NK-92 treated with Interleukin-12 subunit alpha and Interleukin-12 subunit beta, amount 100 ng/mL, for 24 hours (cell line): Measurements from ENCODE around the gene MRC1.

Source experiments
- DNase-seq: peaks from one replicate; lab custom pipeline; 2025; lab: John Stamatoyannopoulos, UW

The MRC1 gene

DNA sequence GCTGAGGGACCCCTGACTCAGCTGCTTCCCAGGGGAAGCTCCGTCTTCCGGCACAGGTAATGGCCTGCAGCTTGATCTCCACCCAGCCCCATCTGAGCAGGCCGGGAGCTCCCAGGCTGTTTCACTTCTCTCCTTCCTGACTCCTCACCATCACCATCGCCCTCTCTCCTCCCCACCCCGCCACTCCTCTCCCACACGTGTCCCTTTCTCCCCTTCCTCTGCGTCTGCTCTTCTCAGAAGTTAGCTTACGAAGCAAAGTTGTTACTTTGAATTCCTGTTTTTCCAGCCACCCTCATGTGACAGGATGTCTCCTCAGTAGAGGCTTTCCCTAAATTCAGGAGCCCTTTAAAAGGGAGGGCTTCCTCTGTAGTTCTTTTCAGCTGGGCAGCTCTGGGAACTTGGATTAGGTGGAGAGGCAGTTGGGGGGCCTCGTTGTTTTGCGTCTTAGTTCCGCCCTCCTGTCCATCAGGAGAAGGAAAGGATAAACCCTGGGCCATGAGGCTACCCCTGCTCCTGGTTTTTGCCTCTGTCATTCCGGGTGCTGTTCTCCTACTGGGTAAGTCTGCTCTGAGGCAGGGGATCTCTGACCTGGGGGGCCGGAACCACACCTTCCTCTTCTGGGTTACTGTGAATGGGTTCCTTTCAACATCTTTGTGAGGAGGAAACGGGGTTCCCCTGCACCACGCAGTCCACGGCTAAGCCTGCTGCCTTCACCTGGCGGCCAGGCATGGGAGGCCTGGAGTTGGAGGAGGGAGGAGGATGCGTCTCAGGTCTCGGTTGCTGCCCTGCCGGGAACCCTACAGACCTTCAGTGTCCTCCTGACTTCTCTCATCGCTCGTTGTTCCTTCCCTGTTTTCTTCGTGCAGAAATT is at the start of gene MRC1:
TSS of gene MRC1 (plus strand) at position 378 of the 871 bp plus-strand sequence. CDS start at position 496, 118 bp downstream.
- no peak for DNase-seq

DNA sequence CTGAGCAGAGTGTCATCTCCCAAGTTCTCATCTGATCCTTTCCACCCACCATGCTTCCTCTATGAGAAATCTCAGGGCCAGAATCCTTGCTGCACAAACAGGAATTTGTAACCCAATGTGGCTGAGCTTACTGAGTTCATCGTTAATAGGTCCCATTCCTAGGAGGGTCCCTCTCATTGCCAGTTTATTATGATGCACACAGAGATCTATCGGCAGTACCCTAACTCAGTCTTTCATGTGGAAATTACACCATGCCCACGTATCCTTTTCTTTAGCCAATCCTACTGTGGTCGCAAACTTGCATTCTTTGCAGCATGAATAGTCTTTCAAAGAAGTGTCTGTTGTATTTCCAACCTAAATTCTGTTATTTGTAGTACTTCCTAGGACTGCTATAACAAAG is 45.0 kb upstream of the MRC1 start:
- no peak for DNase-seq

DNA sequence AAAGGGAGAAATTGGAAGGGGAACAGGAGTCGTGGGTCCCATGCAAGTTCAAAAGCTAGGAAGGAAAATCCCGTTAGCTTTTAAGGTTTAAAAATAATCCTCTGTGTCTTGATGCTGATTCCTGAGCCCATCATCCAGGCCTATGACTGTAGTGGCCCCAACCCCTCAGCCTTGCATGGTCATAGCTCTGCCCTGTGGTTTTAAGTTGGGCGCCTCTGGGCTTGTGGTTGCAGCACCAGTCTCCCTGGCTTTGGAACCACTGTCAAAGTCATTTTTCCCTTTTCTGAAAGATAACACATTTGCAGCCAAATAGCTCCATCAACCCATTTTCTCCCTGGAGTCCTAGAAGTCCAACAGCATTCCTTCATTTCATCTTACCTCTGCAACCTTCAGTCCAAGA is 43.5 kb upstream of the MRC1 start:
- DNase-seq = no peak

DNA sequence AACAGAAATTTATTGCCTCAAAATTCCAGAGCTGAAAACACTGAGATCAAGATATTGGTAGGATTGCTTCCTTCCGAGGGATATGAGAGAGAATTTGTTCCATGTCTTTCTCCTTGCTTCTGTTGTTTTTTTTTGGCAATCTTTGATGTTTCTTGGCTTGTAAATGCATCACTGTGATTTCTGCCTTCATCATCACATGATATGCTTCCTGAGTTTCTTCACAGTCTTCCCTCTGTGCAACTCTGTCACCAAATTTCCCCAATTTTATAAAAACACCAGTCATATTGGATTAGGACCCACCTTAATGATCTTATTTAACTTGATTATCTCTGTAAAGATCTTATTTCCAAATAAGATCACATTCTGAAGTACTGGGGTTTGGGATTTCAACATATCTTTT is 42.4 kb upstream of the MRC1 start:
- DNase-seq = no peak

DNA sequence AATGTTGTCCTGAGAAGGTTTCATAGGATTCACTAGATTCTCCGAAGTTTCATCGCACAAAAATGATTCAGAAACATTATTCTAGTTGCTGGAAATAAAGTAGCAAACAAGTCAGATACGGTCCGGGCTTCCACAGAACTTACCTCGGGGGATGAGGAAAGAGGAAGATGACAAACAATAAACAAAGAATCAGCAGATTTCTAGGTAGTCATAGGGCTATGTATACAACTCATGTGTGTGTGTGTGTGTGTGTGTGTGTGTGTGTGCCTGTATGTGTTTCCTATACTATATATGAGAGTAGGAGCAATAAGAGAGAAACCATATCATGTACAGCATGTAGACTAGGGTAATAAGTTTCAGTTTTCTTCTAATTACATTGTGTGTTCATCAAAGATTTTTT is 40.7 kb upstream of the MRC1 start:
- no peak for DNase-seq

DNA sequence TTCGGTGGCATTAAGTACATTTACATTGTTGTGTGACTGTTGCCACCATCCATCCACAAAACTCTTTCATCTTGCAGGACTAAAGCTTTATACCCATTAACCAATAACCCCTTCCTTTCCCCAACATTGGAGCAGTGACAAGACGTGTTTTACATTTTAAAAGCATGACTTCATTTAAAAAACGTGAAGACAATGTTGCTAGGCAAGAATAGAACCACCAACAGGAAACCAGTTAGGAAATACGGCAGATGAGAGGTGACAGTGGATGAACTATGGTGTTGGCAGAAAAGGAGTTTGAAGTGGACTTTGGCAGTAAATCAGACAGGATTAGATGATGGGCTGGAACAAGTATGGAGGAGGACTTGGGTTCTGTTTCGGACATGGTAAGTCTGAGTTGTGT is 40.2 kb upstream of the MRC1 start:
- no peak for DNase-seq

DNA sequence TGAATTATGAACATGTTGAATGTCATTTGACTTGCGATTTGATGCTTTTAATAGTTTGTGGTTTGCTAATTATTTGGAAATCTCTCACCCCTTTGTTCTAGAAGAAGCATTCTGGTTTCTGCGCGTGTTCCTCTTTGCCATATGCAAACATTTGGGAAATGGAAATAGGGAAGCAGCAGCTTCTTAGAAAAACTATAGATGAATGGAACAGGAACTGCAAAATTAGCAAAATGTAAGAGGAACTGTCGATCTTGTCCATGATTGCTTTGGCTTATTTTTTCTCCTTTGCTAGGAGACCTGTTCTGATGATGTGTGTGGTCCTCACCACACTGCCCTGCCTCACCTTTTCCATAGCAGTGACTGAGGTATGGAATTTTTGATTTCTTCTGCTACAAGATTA is 38.1 kb upstream of the MRC1 start:
- no peak for DNase-seq

DNA sequence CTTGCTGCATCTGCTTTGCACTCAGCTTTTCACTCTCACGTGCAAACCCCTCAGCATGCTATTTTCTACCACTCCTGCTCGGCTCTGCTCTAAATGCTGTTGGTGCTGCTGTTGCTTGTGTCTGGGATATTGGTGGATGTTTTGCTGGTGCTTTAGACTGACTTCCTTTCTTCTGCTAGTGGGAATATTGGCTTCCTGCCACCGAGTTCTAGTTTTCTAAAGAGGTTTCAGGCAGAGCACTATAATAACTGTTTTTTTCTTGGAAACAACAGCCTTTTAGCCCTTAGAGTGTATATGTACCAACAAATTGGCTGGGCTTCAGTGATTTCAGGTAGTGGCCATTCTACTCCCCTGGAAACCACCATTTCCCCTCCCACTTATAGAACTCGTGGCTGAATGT is 29.4 kb upstream of the MRC1 start:
- DNase-seq = no peak

DNA sequence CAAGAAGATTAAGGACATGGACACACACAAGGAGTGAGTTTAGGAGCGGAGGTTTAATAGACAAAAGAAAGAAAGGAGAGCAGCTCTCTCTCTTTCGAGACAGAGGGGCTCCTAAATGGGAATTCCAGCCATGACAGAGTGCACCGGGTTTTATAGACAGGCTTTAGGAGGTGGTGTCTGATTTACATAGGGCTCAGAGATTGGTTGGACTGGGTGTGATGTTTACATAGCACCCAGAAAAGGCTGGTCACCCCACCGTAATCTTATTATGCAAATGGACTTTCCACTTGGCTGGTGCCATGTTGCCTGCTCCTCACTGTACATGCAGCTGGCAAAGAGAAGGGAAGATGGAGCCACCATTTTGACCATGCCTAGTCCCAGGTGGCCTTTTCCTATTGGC is 28.4 kb upstream of the MRC1 start:
- DNase-seq = no peak

DNA sequence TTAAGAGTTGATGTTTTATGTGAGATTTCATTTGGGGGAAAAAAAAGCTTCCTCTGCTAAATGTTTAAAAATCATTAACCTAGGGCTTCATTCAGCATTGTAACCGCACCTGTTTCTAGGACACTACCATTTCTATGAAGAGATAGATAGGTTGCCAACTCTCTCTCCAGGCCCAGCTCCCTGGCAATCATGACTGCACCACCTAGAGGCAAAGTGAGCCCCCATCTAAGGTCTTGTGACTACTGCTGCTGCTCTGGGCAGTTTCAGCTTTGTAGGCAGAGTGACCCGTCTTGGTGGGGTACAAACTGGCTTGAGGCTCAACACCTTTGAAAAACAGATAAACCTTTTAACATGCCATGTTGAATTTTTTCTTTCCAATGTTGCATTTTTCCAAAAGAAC is 27.3 kb upstream of the MRC1 start:
- no peak for DNase-seq

DNA sequence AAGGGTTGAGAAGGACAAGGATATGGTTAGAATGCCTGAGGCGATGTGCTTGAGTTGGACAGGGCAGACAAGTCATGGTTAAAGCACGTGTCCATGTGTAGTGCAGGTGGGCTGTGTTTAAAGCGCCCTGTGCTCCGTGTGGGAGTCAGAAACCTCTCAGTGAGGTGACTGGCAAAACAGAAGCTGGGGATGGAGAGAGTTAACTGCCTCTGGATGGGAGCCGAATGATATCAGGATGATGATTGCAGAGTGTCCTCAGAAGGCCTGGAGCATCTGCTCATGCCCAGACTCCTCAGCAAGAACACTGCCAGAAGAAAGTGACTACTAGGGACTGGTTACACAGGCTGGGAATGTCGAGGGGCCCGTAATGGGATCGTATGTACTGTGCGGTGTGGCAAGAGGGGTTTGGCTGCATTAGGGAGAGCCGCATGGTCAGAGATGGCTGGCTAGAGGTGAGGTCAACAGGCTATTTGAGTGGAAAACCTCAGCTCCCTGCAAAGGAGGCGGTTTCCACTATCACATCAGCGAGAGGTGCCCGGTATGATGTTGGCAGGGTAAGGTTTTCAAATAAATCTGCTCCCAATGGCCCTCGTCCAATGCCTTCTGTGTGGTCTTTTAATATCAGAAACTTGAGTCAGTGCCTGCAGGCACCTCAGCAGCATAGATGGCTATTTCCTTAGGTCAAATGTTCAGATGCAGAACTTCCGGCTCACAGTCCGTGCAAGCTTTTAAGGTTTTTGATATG is 26.1 kb upstream of the MRC1 start:
- no peak for DNase-seq

DNA sequence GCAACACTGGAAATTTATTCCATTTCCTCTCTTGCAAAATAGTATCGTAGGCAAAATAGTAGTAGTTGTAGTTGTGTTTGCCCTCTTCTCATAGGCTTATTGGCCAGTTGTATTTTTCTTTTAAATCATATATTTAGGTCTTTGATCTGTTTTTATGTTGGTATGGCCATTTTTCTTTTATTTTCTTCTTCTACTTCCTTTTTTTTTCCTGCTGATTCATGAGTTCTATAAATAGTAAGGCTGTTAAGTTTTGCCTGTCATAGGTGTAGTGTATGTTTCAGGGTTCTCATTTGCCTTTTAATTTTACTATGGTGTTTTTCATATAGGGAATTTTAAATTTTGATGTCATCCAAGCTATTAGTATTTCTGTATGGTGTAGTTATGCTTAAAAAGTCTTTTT is 25.4 kb upstream of the MRC1 start:
- DNase-seq = no peak

DNA sequence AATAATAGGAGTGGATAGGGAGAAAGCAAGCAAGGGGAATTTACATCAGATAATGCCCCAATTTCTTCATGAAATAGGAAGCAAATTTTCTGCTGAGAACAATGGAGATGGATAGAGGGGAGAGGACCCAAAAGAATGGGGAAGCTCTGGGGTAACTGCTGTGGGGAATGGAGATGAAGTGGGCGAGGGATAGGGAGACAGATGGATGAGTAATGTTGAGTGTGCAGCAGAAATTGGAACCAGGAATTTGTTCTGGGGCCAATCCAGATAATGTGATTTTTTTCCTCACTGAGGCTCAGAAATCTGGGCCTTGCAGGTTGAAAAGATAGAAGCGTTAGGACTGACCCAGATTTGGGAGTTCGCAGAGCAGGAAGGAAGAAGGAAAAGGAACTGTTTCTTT is 24.5 kb upstream of the MRC1 start:
- no peak for DNase-seq

DNA sequence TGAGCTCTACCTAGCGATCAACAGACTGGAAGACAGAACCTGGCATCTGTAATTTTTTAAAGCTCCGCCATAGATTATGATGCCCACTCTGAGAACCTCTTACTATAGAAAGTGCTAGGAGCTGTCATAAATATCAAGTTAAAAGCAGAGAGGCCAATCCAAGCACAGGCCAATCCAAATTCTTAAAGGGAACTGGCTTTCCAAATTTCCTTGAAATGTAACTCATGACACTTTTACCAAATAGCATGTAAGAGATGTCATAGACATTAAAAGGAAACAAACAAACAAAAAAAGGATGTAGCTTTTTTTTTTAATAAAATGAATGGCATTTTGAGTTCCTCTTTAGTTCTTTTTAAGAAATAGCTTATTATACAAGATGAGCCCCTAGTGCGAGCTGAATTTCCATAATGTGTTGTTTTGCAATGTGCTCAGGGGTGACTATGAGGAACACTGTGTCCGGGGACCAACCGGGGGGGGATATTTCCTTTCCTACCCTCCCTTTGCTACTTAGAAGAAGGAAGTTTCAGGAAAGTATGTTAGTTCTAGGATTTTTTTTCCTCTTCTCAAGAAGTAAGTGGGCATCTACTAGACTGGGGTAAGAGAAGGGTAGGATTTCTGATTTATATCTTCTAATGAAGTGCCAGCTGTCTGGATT is 23.7 kb upstream of the MRC1 start:
- DNase-seq = no peak

DNA sequence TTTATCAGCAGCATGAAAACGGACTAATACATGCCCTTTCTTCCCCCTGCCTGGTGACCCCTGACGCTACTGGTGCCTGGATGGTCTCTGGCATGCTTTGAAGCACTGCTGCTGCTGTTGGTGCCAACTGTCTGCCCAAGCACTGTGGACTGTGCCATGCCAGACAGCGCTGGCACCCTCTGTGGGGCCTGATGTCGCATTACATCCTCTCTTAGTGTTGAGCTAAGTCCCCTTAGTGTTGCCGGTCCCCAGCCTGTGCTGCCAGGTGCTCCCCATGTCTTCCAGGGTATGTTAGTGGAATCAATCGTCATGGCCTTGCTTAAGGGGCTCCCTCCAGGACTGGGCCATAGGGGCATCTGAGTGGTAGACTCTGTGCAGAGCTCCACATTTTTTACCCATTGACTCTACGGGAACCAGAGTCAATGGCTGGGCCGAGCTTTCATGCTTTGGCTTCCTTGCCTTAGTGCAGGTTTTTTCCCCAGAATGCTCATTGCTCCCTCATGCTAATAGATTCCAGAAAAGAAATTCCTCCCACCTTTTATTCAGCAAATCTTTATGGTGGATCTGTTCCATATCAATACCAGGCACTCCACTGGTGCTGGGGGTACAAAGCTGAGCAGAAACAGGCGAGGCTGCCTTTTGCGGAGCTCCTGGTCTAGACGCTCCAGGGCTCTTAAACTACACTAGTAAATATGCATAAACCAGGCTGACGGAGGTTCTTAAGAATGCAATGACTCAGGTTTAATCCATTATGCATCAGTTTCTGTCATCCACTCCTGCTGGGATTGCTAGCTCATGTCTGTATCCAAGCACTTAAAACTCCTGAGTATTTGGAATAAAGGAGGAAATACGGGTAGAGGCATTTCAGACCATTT is 21.8 kb upstream of the MRC1 start:
- no peak for DNase-seq

DNA sequence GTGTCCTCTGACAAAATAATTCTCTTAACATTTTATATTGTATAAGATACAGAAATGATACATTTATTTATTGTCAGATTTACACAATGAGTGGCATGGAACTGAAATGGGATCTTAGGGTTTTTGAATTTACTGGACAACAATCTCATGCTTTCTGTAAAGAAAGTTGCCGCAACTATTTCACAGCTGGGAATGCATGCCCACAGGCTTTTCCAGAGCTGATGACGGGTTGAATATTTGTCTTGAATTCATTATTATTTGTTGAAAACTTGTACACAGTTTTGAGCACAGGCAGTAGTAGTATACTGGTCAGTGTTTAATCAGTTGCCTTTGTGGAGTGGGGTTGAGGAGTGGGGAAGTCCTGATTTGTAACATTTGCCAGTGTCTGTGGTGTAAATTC is 20.5 kb upstream of the MRC1 start:
- no peak for DNase-seq

DNA sequence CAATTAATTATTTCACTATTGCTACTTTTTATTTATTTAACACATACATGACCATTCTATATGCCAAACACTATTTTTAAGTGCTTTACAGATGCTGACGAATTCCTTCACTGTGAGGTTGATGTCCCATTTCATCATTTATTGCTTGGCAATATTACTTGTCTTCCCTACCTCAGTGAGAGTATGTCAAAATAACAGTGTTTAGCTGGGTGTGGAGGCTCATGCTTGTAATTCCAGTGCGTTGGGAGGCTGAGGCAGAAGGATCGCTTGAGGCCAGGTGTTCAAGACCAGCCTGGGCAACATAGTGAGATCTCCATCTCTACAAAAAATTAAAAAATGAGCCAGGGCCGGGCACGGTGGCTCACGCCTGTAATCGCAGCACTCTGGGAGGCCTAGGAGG is 19.8 kb upstream of the MRC1 start:
- DNase-seq = no peak

DNA sequence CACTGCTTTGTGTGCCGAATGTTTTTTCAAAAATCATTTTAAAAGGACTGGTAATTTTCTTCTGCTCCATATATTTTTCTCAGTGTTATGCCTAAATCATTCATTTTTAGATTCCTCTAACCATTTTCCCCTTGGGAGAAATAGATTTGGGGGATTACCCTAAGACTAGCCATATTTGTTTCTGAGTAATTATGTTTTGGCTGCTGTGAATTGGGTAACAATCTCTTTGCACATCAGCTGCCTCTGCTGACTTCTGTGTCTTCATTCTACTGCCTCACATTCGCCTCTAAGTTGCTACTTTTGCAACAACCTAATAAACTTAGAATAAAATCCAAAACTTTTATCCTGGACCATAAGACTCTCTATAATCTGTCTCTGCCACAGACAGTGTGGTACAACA is 18.5 kb upstream of the MRC1 start:
- DNase-seq = no peak

DNA sequence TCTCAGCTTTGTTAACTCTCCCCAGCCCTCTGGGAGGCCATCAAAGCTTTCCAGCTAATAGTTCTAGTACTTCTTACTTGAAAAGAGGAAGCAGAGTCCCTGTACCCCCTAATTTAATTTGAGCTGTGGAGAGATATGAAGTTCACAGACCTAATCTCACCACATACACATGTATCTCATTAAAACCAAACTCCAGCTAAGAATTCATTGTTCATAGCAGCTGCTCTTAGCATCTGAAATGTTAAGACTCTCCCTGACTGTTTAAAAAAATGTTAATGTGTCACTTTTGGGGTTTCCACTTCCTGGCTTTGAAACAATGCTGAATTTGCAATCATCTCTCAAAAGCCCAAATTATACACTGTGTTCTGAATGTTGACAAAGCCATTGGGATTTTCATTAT is 16.2 kb upstream of the MRC1 start:
- DNase-seq = no peak

DNA sequence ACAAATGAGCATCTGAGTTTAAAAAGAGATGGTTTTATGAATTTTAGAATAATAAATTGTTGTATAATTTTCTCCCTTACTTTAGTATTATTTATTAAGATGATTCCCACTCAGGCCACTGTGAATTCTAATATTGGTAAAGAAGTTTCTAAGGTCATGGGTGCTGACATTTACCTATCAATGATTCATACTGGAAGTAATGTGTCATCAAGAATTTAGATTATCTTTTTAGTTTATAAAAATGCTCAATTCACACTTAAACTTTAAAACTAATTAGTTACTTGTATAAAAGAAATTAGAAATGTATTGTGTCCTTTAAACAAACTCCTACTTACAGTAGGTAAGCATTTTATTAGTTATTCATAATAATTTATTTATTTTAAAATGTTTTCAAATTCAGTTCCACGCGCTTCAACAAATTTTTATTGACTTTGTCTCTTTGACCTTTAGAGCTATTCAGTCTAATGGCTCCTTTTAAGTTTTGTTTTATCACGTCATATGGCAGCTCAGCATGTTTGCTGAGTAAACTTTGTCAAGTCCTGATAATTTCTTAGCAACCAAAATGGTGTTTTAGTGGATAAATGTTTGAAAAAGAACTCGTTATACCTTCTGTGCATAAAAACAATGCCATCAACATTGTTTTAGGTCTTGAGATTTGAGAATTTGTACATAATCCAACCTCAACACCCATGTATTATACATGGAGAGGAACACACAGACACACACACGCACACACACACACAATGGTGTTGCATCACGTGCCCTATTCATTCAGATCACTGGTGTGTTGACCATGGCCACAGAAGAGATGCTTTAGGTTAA is 15.1 kb upstream of the MRC1 start:
- no peak for DNase-seq

DNA sequence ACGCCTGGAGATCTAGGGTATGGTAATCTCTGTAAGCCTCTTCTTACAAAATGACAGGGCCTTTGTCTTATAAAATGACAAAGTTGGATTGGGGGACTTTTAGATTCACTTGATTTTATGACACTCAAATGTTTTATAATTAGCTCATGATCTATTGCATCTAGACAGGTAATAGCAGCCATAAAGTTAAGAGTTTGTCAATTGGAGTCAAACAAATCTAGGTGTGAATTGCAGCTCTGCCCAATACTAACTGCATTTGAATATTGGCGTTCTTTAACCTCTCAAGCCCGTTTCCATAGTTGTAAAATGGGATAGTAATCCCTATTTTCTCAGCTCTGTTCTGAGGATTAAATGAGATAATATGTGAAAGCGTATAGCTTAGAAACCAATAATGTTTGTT is 14.1 kb upstream of the MRC1 start:
- no peak for DNase-seq
